ENCODE data around the gene HEYL. TPM values are rescaled to one million over a fixed set of nuclear protein-coding genes. Genes with fewer than 3 reads are reported as not detected.
"Not testable (repeated sequence)": the region's sequence is repeated elsewhere in the genome, so short reads cannot be mapped to it uniquely, and the experiment has no call there.

HEYL gene
- total RNA-seq, 1 donor from 2014 or later, result under 0.01 TPM

DNA sequence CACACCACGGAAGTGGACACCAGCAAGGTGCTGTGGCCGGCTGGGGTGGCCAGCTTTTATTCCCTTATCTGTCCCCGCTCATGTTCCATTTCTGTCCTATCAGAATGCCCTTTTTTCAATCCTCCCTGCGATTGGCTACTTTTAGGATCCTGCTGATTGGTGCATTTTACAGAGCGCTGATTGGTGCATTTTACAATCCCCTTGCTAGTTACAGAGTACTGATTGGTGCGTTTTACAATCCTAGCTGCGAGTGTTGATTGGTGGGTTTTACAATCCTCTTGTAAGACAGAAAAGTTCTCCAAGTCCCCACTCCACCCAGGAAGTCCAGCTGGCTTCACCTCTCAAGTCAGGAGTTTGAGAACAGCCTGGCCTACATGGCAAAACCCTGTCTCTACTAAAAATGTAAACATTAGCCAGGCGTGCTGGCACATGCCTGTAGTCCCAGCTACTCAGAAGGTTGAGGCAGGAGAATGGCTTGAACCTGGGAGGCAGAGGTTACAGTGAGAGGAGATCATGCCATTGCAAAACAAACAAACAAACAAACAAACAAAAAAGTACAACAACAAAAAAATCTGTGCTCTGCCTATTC lies 37.7 kb downstream of the HEYL start:
- not testable (repeated sequence) for DNase-seq

- no peak for DNase-seq
These were observed 43.3 kb downstream of the HEYL start for GRCh38 chr1:39596163-39596562.

DNA sequence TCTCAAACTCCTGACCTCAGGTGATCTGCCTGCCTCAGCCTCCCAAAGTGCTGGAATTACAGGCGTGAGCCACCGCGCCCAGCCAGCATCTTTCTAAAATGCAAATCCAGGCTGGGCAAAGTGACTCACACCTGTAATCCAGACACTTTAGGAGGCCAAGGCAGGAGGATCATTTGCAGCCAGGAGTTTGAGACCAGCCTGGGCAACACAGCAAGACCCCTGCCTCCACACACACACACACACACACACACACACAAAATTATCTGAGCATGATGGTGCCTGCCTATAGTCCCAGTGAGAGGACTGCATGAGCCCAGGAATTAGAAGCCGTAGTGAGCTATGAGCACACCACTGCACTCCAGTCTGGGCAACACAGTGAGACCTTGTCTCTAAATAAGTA lies 46.1 kb downstream of the HEYL start:
- no peak for DNase-seq

- DNase-seq, result no peak
These were observed 47.4 kb downstream of the HEYL start for GRCh38 chr1:39592069-39592468.

DNA sequence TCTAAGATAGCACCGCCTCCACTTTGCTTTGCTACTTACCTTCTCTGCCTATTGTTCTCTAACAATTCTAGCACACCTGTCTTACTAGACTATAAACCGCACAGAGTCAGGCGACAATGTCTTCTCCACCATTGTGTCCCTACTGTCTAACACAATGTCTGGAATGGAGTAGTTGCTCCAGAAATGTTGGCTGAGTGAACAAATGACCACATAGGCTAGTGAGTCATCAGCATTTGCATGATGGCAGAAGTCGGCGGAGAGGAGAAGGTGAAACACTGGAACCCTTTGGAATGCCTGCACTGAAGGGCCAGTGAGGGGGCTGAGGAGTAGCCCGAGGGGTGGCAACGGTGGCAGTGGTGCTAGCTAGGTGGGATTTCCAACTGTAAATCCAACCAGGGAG lies 48.9 kb downstream of the HEYL start:
- DNase-seq, result no peak

DNA sequence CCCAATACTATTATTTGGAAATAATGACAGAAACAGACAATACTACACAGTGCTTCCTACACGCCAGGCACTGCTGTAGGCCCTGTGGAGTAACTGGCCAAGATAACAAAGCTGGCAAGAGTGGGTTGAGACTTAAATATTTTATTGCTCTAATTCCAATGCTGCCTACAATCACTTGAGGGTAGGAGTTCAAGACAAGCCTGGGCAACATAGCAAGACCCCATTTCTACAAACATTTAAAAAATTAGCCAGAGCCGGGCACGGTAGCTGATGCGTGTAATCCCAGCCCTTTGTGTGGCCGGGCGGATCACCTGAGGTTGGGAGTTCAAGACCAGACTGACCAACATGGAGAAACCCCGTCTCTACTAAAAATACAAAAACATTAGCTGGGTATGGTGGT lies 53.5 kb downstream of the HEYL start:
- DNase-seq, result no peak

DNA sequence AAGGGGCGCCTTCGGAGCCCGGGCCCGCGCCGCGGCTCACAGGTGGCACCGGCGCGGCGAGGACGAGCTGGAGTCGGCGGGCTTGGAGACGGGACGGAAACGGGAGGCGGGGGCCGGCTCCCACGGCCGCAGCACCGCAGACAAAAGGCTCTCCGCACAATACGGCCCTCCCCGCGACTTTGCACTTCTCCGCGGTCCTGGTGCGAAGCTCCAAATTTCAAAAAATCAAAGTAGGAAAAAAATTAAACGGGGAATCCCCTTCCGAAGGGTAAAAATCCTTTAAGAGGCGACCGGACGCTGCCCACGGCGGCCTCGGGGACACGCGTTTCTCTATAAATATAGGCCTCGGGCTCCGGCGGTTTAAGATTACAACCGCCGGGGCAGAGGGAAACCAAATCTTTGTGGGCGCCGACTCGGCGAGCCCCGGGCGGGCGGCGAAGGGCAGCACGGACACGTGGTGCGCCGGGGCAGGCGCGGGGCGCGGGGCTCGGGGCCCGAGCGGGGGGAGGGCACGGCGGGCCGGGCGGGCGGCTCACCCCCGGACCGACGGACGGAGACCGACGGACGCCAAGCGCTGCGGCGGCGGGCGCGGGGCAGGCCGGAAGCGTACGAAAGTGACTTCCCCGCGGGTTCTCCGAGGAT lies 63.3 kb downstream of the HEYL start:
- peak; percentile 30 for DNase-seq

GRCh38 chr1:39575191-39576015 lies 64.0 kb downstream of the HEYL start:
- DNase-seq, result peak; percentile 71

DNA sequence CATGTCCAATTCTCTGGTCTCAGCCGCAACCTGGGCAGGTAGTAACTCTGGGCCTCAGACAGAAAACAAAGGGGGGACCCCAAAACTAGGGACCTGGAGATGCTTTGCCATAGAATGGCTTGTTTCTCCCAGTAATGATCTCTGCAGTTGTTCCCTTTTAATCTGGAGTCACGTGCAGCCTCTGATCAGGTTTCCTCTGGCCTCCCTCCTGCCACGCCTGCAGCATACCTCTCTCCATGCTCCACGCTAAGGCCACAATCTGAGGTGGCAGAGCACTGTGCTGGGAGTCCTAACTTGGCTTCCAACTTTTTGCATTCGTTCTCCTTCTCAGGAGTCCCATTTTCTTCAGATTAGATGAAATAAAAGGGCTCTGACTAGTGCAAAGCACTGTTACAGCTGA lies 64.8 kb downstream of the HEYL start:
- peak; percentile 21 for DNase-seq

Other genes starting within 250 kb of the HEYL start
- gene BMP8A, start 148.0 kb downstream of the HEYL start, total RNA-seq, result 0.14 and 0.17 TPM in 2 replicates
- 152 and 323 TPM in 2 replicates for gene PABPC4, start 62.9 kb downstream of the HEYL start, total RNA-seq
- not detected in 2 replicates for gene NT5C1A, start 32.5 kb upstream of the HEYL start, total RNA-seq
- gene HPCAL4, start 51.8 kb upstream of the HEYL start, total RNA-seq, result under 0.01 TPM in 1 of 2 replicates, not detected in the other
- 37.4 and 41.7 TPM in 2 replicates for gene PPIE, start 99.2 kb upstream of the HEYL start, total RNA-seq
- 2.9 and 7.0 TPM in 2 replicates for gene OXCT2, start 131.7 kb upstream of the HEYL start, total RNA-seq
- 0.17 and 0.47 TPM in 2 replicates for gene BMP8B, start 149.2 kb upstream of the HEYL start, total RNA-seq
- 17.3 and 19.4 TPM in 2 replicates for gene TRIT1, start 243.9 kb upstream of the HEYL start, total RNA-seq

All from dermis blood vessel endothelial cell (primary cell).